HepG2 (cell line): ENCODE measurements around the gene NINJ2.

Experiments used
- ETV5 ChIP-seq: IDR thresholded peaks from 2 replicates; pipeline ENCODE4 v1.6.1; 2018; ENCODE audit warnings: missing biosample characterization, missing genetic modification reagents, inconsistent platforms, borderline replicate concordance
- HOXA3 ChIP-seq: sonication (generic); formaldehyde crosslinking; IDR thresholded peaks from 2 replicates; pipeline ENCODE4 v1.5.0; 2020; ENCODE audit warnings: missing genetic modification reagents
- MEIS1 ChIP-seq: sonication (generic); formaldehyde crosslinking; IDR thresholded peaks from 2 replicates; pipeline ENCODE4 v1.9.0; 2021; ENCODE audit warnings: mild to moderate bottlenecking, missing genetic modification reagents, moderate library complexity, borderline replicate concordance
- MYC ChIP-seq: sonication (generic); formaldehyde crosslinking; IDR thresholded peaks from 2 replicates; pipeline ENCODE4 v1.9.0; 2021; ENCODE audit warnings: missing genetic modification reagents, borderline replicate concordance
- NPAS2 ChIP-seq: sonication (generic); formaldehyde crosslinking; IDR thresholded peaks from 2 replicates; pipeline ENCODE4 v1.8.0; 2022; ENCODE audit warnings: mild to moderate bottlenecking, missing genetic modification reagents, borderline replicate concordance
- NR2F1 ChIP-seq, 2 experiments: fragments of 450-650 bp in 1 of 2; formaldehyde crosslinking in 1 of 2; IDR thresholded peaks; 2 replicates each; pipeline versions ENCODE4 v1.5.0 to v1.6.1; 2016 to 2020; ENCODE audit warnings: mild to moderate bottlenecking in 1 of 2, missing compliant biosample characterization in 1 of 2, missing genetic modification reagents in 1 of 2, moderate library complexity in 1 of 2
- POLR2A ChIP-seq, 2 experiments: IDR thresholded peaks; 2 replicates each; pipeline ENCODE4 v1.6.1; 2011; ENCODE audit warnings: low read depth in 2 of 2, low read length in 2 of 2, mild to moderate bottlenecking in 1 of 2, moderate library complexity in 1 of 2; ENCODE audit not compliant: insufficient read depth in 1 of 2
- THYN1 ChIP-seq: sonication (generic); formaldehyde crosslinking; IDR thresholded peaks from 2 replicates; pipeline ENCODE4 v1.8.1; 2023; ENCODE audit warnings: low read depth, mild to moderate bottlenecking, moderate library complexity, missing genetic modification reagents, borderline replicate concordance
- ZBTB1 ChIP-seq: sonication (generic); formaldehyde crosslinking; IDR thresholded peaks from 2 replicates; pipeline ENCODE4 v1.4.0; 2020; ENCODE audit warnings: missing genetic modification reagents, borderline replicate concordance
- ZFY ChIP-seq: sonication (generic); formaldehyde crosslinking; IDR thresholded peaks from 2 replicates; pipeline ENCODE4 v1.4.0; 2020; ENCODE audit warnings: missing genetic modification reagents
- TF ChIP-seq, protein P1 (sequence below): sonication (generic); formaldehyde crosslinking; IDR thresholded peaks from 2 replicates; pipeline ENCODE4 v1.8.1; 2023; ENCODE audit warnings: mild to moderate bottlenecking, missing genetic modification reagents
- TF ChIP-seq, protein P2 (sequence below): sonication (generic); formaldehyde crosslinking; IDR thresholded peaks from 2 replicates; pipeline ENCODE4 v1.5.0; 2020; ENCODE audit warnings: mild to moderate bottlenecking, missing genetic modification reagents, moderate library complexity
- TF ChIP-seq, protein P3 (sequence below): sonication (generic); formaldehyde crosslinking; IDR thresholded peaks from 2 replicates; pipeline ENCODE4 v1.4.0; 2020; ENCODE audit warnings: mild to moderate bottlenecking, low read depth, missing genetic modification reagents
- TF ChIP-seq, protein P4 (sequence below): sonication (generic); formaldehyde crosslinking; IDR thresholded peaks from 2 replicates; pipeline ENCODE4 v1.4.0; 2020; ENCODE audit warnings: missing genetic modification reagents

DNA sequence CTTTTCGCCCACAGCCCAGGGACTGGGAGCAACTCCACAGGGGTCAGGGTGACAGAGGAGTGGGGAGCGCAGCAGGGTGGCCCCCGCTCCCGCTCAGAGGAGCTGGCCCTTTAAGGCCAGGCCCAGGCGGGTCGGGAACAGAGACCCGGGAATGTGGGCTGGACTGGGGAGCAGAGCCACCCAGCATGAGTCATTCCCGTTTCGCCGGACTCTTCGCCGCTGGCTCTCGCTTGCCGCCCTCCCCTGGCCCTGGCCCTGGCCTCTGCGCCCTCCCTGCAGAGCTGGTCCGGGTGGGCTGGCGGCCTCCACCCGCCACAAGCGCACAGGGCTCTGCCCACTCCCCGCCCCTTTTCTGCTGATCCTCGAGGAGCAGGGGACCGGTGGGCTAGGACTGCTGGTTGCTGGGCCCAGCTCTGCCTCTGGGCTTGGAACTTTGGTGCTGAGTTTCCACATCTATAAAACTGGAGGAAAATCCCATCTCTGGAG lies 92.8 kb downstream of the NINJ2 start:
- TF ChIP-seq, protein P1, sequence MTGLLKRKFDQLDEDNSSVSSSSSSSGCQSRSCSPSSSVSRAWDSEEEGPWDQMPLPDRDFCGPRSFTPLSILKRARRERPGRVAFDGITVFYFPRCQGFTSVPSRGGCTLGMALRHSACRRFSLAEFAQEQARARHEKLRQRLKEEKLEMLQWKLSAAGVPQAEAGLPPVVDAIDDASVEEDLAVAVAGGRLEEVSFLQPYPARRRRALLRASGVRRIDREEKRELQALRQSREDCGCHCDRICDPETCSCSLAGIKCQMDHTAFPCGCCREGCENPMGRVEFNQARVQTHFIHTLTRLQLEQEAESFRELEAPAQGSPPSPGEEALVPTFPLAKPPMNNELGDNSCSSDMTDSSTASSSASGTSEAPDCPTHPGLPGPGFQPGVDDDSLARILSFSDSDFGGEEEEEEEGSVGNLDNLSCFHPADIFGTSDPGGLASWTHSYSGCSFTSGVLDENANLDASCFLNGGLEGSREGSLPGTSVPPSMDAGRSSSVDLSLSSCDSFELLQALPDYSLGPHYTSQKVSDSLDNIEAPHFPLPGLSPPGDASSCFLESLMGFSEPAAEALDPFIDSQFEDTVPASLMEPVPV (CRISPR knock-in tag) = no peak
- no peak; the same call in 1 of the 2 replicates for TF ChIP-seq MEIS1 (CRISPR knock-in tag)
- peak in 1 of 2 experiments; percentile 36; a peak in 1 of 4 replicates for TF ChIP-seq POLR2A (IDR thresholded peaks at IDR 0.05; ENCODE audit: insufficient read depth in 1 of 2, low read depth in 2 of 2, low read length in 2 of 2)
- peak; percentile 24; the same call in 1 of the 2 replicates for TF ChIP-seq ETV5 (CRISPR knock-in tag)
- TF ChIP-seq, protein P2, sequence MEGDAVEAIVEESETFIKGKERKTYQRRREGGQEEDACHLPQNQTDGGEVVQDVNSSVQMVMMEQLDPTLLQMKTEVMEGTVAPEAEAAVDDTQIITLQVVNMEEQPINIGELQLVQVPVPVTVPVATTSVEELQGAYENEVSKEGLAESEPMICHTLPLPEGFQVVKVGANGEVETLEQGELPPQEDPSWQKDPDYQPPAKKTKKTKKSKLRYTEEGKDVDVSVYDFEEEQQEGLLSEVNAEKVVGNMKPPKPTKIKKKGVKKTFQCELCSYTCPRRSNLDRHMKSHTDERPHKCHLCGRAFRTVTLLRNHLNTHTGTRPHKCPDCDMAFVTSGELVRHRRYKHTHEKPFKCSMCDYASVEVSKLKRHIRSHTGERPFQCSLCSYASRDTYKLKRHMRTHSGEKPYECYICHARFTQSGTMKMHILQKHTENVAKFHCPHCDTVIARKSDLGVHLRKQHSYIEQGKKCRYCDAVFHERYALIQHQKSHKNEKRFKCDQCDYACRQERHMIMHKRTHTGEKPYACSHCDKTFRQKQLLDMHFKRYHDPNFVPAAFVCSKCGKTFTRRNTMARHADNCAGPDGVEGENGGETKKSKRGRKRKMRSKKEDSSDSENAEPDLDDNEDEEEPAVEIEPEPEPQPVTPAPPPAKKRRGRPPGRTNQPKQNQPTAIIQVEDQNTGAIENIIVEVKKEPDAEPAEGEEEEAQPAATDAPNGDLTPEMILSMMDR (CRISPR knock-in tag) = peak; percentile 19; the same call in 1 of the 2 replicates
- TF ChIP-seq, protein P3, sequence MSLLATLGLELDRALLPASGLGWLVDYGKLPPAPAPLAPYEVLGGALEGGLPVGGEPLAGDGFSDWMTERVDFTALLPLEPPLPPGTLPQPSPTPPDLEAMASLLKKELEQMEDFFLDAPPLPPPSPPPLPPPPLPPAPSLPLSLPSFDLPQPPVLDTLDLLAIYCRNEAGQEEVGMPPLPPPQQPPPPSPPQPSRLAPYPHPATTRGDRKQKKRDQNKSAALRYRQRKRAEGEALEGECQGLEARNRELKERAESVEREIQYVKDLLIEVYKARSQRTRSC (CRISPR knock-in tag) = no peak
- 0 out of 2 replicates have a peak, but pooled peaks have one; percentile 17 for TF ChIP-seq HOXA3 (CRISPR knock-in tag)
- peak; percentile 79 for TF ChIP-seq ZFY
- peak in 1 of 2 experiments; percentile 42; a peak in 1 of 4 replicates for TF ChIP-seq NR2F1 (CRISPR knock-in tag; IDR thresholded peaks at IDR 0.05)
- TF ChIP-seq NPAS2 (CRISPR knock-in tag) = no peak
- TF ChIP-seq, protein P4, sequence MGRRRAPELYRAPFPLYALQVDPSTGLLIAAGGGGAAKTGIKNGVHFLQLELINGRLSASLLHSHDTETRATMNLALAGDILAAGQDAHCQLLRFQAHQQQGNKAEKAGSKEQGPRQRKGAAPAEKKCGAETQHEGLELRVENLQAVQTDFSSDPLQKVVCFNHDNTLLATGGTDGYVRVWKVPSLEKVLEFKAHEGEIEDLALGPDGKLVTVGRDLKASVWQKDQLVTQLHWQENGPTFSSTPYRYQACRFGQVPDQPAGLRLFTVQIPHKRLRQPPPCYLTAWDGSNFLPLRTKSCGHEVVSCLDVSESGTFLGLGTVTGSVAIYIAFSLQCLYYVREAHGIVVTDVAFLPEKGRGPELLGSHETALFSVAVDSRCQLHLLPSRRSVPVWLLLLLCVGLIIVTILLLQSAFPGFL (CRISPR knock-in tag) = no peak
- TF ChIP-seq ZBTB1 (CRISPR knock-in tag) = no peak
- no peak for TF ChIP-seq THYN1 (CRISPR knock-in tag)
- TF ChIP-seq MYC = peak; percentile 49; the same call in 1 of the 2 replicates
